ENCODE measurements around the gene MYO1D.
A peak's percentile ranks its signal among the peaks of the same experiment; 100 is the strongest.

The MYO1D gene

GRCh38 chr17:32520737-32521404, 356.1 kb downstream of the MYO1D start:
- ChIA-PET POLR2A (no interaction called here), CTCF (interaction anchor here (0.7 to 1.5 kb wide), 2 partner anchors 38 to 478 kb away, joined by 3 read pairs; no protein-coding TSS in a partner anchor)
- no peak overlapping the region for H3K4me3 ChIP-seq (ENCODE audit: low read depth, low read length)
- DNase-seq (ENCODE audit: low read depth, low spot score) = no peak
- no peak for TF ChIP-seq CTCF (IDR thresholded peaks at IDR 0.05; ENCODE audit: insufficient read depth, low read length, missing control alignments)

- no peak for DNase-seq (ENCODE audit: low read depth, low spot score)
- H3K4me3 ChIP-seq (ENCODE audit: low read depth, low read length) = no peak overlapping the region; the same call in 1 of the 2 replicates
- CTCF ChIA-PET = interaction anchor here (0.7 to 1.5 kb wide), 2 partner anchors 37 to 479 kb away, joined by 3 read pairs; no protein-coding TSS in a partner anchor
- POLR2A ChIA-PET = no interaction called here
- no peak for TF ChIP-seq CTCF (IDR thresholded peaks at IDR 0.05; ENCODE audit: insufficient read depth, low read length, missing control alignments)
Measured at GRCh38 chr17:32520104-32520701, 356.7 kb downstream of the MYO1D start.

GRCh38 chr17:32519228-32520103, 357.5 kb downstream of the MYO1D start:
- H3K4me3 ChIP-seq (ENCODE audit: low read depth, low read length) = peak overlapping the region; percentile 55
- no peak for TF ChIP-seq CTCF (IDR thresholded peaks at IDR 0.05; ENCODE audit: insufficient read depth, low read length, missing control alignments)
- no peak for DNase-seq (ENCODE audit: low read depth, low spot score)
- POLR2A ChIA-PET = interaction anchor here (0.7 kb wide), 1 partner anchor 70 kb away, joined by 3 read pairs; no protein-coding TSS in a partner anchor
- CTCF ChIA-PET = interaction anchor here (1.5 kb wide), 1 partner anchor 37 kb away, joined by 3 read pairs; no protein-coding TSS in a partner anchor

GRCh38 chr17:32518646-32519227, 358.2 kb downstream of the MYO1D start:
- H3K4me3 ChIP-seq (ENCODE audit: low read depth, low read length) = peak overlapping the region; percentile 55
- no peak for DNase-seq (ENCODE audit: low read depth, low spot score)
- ChIA-PET CTCF (interaction anchor here (0.6 kb wide), 1 partner anchor 28 kb away, joined by 3 read pairs; no protein-coding TSS in a partner anchor), POLR2A (no interaction called here)
- no peak for TF ChIP-seq CTCF (IDR thresholded peaks at IDR 0.05; ENCODE audit: insufficient read depth, low read length, missing control alignments)

- DNase-seq (ENCODE audit: low read depth, low spot score) = no peak
- no peak overlapping the region for H3K4me3 ChIP-seq (ENCODE audit: low read depth, low read length)
- ChIA-PET CTCF (interaction anchor here (0.6 kb wide), 1 partner anchor 27 kb away, joined by 3 read pairs; no protein-coding TSS in a partner anchor), POLR2A (no interaction called here)
- no peak for TF ChIP-seq CTCF (IDR thresholded peaks at IDR 0.05; ENCODE audit: insufficient read depth, low read length, missing control alignments)
Measured at GRCh38 chr17:32517982-32518381, 358.9 kb downstream of the MYO1D start.

Measured in AG04449 (cell line).